Raji (cell line): ENCODE results near the gene PRMT2.

Source experiments
- POLR2A ChIP-seq: IDR thresholded peaks from 2 replicates; pipeline ENCODE4 v1.6.1; 2011; ENCODE audit warnings: low read depth, low read length, control low read depth; ENCODE audit not compliant: insufficient read depth

PRMT2 gene

GRCh38 chr21:46675595-46676280 is 40.3 kb downstream of the PRMT2 start:
- TF ChIP-seq POLR2A, result no peak
